ENCODE data around the gene PLXNA2.

DNA sequence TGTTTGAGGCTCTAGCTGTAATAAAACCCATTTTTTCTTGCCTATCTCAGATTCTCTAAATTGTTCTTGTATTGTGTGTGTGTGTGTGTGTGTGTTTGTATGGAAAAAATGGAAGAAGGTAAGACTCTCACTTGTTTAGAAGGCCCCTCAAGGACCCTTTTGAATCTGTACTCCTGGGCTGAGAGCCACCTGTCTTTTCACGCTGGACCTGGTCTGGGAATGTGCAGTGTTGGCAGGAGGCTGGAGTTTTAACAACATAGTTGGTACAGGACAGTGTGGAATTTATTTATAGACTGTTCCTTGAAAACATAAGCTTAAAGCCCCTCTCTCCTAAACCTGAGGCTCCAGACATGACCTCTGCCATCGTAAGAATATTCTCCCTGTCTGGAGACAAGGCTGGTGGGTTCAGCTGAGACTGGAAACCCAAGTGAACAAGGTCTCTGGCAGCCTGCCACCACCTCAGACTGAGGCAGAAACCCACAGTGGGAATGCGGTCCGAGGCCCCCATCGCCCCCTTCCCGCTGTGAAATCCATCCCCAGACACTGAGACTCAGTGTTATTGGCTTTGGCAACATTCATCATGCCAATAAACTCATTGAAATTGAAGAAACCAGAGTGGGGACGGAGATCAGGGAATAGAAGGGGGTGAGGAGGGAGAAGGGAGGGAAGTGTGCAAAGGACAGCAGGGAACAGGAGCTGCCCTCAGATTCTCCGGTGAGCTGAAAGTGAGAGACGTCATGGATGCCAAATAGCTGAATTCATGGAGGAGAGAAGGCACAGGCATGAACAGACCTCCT, 24.6 kb upstream of the PLXNA2 start:
- TF ChIP-seq EZH2 (IDR thresholded peaks at IDR 0.05; ENCODE audit: borderline replicate concordance, low read depth, low read length, poor library complexity, severe bottlenecking), result no peak
- TF ChIP-seq, protein P1, sequence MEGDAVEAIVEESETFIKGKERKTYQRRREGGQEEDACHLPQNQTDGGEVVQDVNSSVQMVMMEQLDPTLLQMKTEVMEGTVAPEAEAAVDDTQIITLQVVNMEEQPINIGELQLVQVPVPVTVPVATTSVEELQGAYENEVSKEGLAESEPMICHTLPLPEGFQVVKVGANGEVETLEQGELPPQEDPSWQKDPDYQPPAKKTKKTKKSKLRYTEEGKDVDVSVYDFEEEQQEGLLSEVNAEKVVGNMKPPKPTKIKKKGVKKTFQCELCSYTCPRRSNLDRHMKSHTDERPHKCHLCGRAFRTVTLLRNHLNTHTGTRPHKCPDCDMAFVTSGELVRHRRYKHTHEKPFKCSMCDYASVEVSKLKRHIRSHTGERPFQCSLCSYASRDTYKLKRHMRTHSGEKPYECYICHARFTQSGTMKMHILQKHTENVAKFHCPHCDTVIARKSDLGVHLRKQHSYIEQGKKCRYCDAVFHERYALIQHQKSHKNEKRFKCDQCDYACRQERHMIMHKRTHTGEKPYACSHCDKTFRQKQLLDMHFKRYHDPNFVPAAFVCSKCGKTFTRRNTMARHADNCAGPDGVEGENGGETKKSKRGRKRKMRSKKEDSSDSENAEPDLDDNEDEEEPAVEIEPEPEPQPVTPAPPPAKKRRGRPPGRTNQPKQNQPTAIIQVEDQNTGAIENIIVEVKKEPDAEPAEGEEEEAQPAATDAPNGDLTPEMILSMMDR (conservative IDR thresholded peaks at IDR 0.05; ENCODE audit: low read depth, low read length), result no peak
